MM.1S (cell line): Measurements from ENCODE around the gene NAT10.

ENCODE experiments used
- DNase-seq: peaks from one replicate; pipeline ENCODE4 v3.0.0-alpha.2; 2015
- H2AFZ ChIP-seq: fragments of 300-600 bp; sonication (generic); 2 replicates; pipeline ENCODE4 v1.6.0; 2016; ENCODE audit warnings: antibody characterized with exemption, low read length
- H3F3A ChIP-seq: fragments of 300-600 bp; sonication (generic); 2 replicates; pipeline ENCODE4 v1.6.1; 2016; ENCODE audit warnings: mild to moderate bottlenecking, antibody characterized with exemption, low read length, moderate library complexity, mixed read lengths; ENCODE audit not compliant: insufficient read depth
- H3K27ac ChIP-seq: fragments of 300-600 bp; sonication (generic); 2 replicates; pipeline ENCODE4 v1.5.1; 2016; ENCODE audit warnings: mild to moderate bottlenecking, low read length
- H3K27me3 ChIP-seq: fragments of 300-600 bp; sonication (generic); replicated peaks from 2 replicates; pipeline ENCODE4 v1.6.0; 2016; ENCODE audit warnings: low read length; ENCODE audit not compliant: insufficient read depth
- H3K36me3 ChIP-seq: fragments of 300-600 bp; sonication (generic); replicated peaks from 2 replicates; pipeline ENCODE4 v1.6.1; 2016; ENCODE audit warnings: mild to moderate bottlenecking, low read length, mixed read lengths; ENCODE audit not compliant: insufficient read depth
- H3K4me1 ChIP-seq: fragments of 300-600 bp; sonication (generic); 2 replicates; pipeline ENCODE4 v1.6.1; 2016; ENCODE audit warnings: low read length, mixed read lengths
- H3K4me2 ChIP-seq: fragments of 300-600 bp; sonication (generic); 2 replicates; pipeline ENCODE4 v1.6.0; 2016; ENCODE audit warnings: low read depth, low read length
- H3K4me3 ChIP-seq: fragments of 300-600 bp; sonication (generic); 2 replicates; pipeline ENCODE4 v1.5.1; 2016; ENCODE audit warnings: low read length, mixed read lengths
- H3K79me2 ChIP-seq: fragments of 300-600 bp; sonication (generic); 2 replicates; pipeline ENCODE4 v1.6.1; 2016; ENCODE audit warnings: mixed run types, low read length, mixed read lengths
- H3K9ac ChIP-seq: fragments of 300-600 bp; sonication (generic); 2 replicates; pipeline ENCODE4 v1.6.1; 2016; ENCODE audit warnings: low read length, mixed read lengths
- H3K9me2 ChIP-seq: fragments of 300-600 bp; sonication (generic); replicated peaks from 2 replicates; pipeline ENCODE4 v1.6.1; 2016; ENCODE audit warnings: mild to moderate bottlenecking, low read length, mixed read lengths; ENCODE audit not compliant: insufficient read depth
- H3K9me3 ChIP-seq: fragments of 300-600 bp; sonication (generic); replicated peaks from 2 replicates; pipeline ENCODE4 v1.6.1; 2016; ENCODE audit warnings: mild to moderate bottlenecking, low read length, mixed read lengths; ENCODE audit not compliant: insufficient read depth
- H4K20me1 ChIP-seq: fragments of 300-600 bp; sonication (generic); 2 replicates; pipeline ENCODE4 v1.6.1; 2016; ENCODE audit warnings: mild to moderate bottlenecking, low read length, moderate library complexity, mixed read lengths; ENCODE audit not compliant: insufficient read depth
- EZH2 ChIP-seq: fragments of 300-600 bp; sonication (generic); optimal IDR thresholded peaks from 2 replicates; pipeline ENCODE3; 2017; ENCODE audit warnings: low read depth, mild to moderate bottlenecking, antibody characterized with exemption, low read length, mixed read lengths
- EZH2phosphoT487 ChIP-seq: fragments of 300-600 bp; sonication (generic); IDR thresholded peaks from 2 replicates; pipeline ENCODE4 v1.6.1; 2018; ENCODE audit warnings: antibody characterized with exemption, low read length
- TF ChIP-seq, protein P1 (sequence below): fragments of 300-600 bp; sonication (generic); IDR thresholded peaks from 2 replicates; pipeline ENCODE4 v1.5.1; 2016; ENCODE audit warnings: antibody characterized with exemption, low read length, mixed read lengths

Gene NAT10

DNA sequence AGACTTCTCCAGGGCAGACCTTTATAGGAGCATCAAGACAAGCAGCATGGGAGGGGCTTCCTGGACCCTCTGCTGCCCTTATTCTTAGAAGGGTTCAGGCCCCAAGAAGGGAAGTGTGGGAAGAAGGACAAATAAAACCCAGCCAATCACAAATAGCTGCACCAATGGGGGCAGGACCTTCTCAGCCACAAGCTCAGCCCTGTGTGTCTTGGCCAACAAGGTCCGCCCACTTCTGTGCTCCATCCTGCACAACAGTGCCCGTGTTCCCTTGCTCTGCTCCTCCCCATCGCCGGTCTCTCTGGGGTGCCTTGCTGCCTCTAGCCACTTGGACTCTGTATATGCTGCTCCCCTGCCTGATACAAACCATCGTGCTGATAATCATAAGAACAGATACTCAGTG, 86.1 kb downstream of the NAT10 start:
- no peaks in the 10 kb centered on the region for H3K27me3 ChIP-seq
- 0 out of 2 replicates have a peak, but pooled peaks cover 6% of the 10 kb centered on the region for H3K4me1 ChIP-seq

DNA sequence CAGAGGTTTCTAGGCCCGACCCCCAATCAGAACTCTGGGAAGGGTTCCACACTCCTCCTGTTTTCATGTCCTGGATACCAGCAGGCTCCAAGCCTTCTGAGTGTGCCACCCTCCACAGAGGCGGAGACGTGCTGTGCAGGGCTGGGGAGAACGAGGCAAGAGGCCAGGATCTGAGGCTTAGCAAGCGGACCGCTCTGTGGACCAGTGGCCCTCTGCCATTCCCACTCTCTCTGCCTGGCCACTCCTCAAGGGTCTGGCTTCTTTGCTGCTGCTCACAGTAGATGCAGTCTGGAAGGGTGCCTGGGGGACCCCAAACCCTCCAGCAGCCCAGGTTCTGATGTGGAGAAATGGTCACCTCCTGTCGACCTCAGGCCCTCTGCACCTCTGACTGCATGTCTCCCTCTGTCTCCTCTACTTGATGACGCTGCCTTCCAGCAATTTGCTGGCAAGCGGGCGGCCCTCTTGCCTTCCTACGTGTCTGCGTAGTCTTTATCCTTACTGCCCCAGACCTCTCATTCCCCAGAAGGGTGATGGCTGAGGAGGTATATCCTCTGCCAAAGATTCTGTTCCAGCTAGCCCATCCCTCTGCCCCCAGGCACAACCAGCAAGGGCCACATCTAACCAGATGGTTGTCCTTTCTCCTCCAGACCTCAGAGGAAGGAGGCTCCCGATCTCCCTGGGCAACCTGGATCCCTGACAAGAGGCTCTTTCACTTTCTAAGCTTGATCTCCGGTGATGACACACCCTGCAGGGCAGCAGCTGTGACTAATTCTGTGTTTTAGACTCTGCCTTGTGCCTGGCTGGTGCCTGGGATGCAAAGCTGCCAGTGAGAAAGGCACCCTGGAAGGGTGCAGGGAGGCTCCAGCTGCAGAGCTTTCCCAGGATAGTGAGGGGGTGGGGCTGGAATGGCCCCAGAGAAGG, 87.3 kb downstream of the NAT10 start:
- Histone ChIP-seq H3K27ac (no peak overlapping the region), H4K20me1 (no peaks in the 10 kb centered on the region), H3K27me3 (no peaks in the 10 kb centered on the region), H3K9ac (no peak overlapping the region), H3K4me3 (no peak overlapping the region), H3K9me3 (no peaks in the 10 kb centered on the region), H3K9me2 (no peaks in the 10 kb centered on the region), H3K36me3 (no peaks in the 10 kb centered on the region), H3K4me1 (0 out of 2 replicates have a peak, but pooled peaks cover 6% of the 10 kb centered on the region), H3F3A (no peaks in the 10 kb centered on the region), H3K79me2 (no peaks in the 10 kb centered on the region), H2AFZ (no peak overlapping the region), H3K4me2 (no peak overlapping the region)
- no peak for DNase-seq
- TF ChIP-seq, protein P1, sequence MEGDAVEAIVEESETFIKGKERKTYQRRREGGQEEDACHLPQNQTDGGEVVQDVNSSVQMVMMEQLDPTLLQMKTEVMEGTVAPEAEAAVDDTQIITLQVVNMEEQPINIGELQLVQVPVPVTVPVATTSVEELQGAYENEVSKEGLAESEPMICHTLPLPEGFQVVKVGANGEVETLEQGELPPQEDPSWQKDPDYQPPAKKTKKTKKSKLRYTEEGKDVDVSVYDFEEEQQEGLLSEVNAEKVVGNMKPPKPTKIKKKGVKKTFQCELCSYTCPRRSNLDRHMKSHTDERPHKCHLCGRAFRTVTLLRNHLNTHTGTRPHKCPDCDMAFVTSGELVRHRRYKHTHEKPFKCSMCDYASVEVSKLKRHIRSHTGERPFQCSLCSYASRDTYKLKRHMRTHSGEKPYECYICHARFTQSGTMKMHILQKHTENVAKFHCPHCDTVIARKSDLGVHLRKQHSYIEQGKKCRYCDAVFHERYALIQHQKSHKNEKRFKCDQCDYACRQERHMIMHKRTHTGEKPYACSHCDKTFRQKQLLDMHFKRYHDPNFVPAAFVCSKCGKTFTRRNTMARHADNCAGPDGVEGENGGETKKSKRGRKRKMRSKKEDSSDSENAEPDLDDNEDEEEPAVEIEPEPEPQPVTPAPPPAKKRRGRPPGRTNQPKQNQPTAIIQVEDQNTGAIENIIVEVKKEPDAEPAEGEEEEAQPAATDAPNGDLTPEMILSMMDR: no peak
- TF ChIP-seq EZH2 (no peak), EZH2phosphoT487 (no peak)

More for the DNA sequence above, 86.1 kb downstream of the NAT10 start:
- H3K27ac ChIP-seq: no peak overlapping the region
- no peaks in the 10 kb centered on the region for H3K79me2 ChIP-seq
- no peak overlapping the region for H3K9ac ChIP-seq
- no peak for DNase-seq
- H4K20me1 ChIP-seq: no peaks in the 10 kb centered on the region
- TF ChIP-seq EZH2 (no peak), EZH2phosphoT487 (no peak)
- TF ChIP-seq, protein P1: no peak
- no peak overlapping the region for H2AFZ ChIP-seq
- H3K4me2 ChIP-seq: no peak overlapping the region
- H3K9me3 ChIP-seq: no peaks in the 10 kb centered on the region
- H3K9me2 ChIP-seq: no peaks in the 10 kb centered on the region
- no peaks in the 10 kb centered on the region for H3F3A ChIP-seq
- no peaks in the 10 kb centered on the region for H3K36me3 ChIP-seq
- H3K4me3 ChIP-seq: no peak overlapping the region

DNA sequence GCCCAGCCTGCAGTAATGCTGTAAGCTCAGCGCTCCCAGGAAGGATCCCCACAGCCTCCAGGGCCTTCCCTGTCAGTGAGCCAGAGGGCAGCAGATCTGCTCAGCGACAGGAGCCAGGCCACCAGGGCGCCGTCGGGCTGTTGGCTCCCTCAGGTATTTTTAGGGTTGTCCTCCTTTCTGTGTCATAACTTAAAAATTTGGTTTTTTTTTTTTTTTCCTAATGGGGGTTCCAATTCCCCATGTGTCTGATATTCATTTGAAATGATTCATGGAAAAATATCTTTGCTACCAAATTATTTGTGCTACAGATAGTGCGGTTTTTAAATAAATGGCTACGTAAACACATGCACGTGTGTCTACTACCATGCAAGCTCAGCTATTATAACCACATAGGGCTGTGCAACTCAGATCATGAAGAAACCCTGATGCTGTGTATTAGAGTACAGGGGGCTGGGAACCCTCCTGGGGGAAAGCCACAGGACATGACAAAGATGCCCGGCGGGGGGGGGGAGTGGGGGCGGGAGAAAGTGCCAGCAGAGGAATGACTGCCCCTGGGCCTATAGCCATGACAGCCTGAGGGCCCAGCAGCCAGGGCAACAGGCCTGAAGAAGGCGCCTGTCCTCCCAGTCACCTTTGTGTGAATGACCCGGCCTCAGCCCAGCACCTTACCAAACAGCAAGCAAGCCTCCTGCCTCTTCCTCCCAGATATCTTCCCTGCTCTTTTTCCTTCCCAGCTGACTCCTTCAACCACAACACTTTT, 89.3 kb downstream of the NAT10 start:
- Histone ChIP-seq H2AFZ (no peak overlapping the region), H3K27me3 (no peaks in the 10 kb centered on the region), H3K27ac (no peak overlapping the region), H3K9me2 (no peaks in the 10 kb centered on the region), H3K4me3 (no peak overlapping the region), H4K20me1 (no peaks in the 10 kb centered on the region), H3K9me3 (no peaks in the 10 kb centered on the region), H3K4me1 (0 out of 2 replicates have a peak, but pooled peaks cover 12% of the 10 kb centered on the region), H3K36me3 (no peaks in the 10 kb centered on the region), H3K9ac (no peak overlapping the region), H3K79me2 (no peaks in the 10 kb centered on the region), H3F3A (no peaks in the 10 kb centered on the region), H3K4me2 (no peak overlapping the region)
- TF ChIP-seq EZH2 (no peak), EZH2phosphoT487 (no peak)
- TF ChIP-seq, protein P1: no peak
- no peak for DNase-seq
